Keratinocyte (primary cell): ENCODE results near the gene NT5E. TPM values are rescaled to one million over a fixed set of nuclear protein-coding genes. Genes with fewer than 3 reads are reported as not detected.

Source experiments
- DNase-seq: peaks from one replicate; pipeline ENCODE4 v3.0.0-alpha.2; 2011; ENCODE audit warnings: low read depth, missing footprints, low spot score
- FAIRE-seq: peaks from 2 replicates; lab custom pipeline; 2011; peaks lifted over from hg19 to GRCh38; lab: Jason Lieb, UNC
- H2AFZ ChIP-seq: 2 replicates; pipeline ENCODE4 v1.6.0; 2012; ENCODE audit warnings: low read length, control low read depth, inconsistent platforms; ENCODE audit not compliant: control insufficient read depth
- H3K27ac ChIP-seq: 2 replicates; pipeline ENCODE4 v1.5.1; 2011; ENCODE audit warnings: low read length; ENCODE audit not compliant: control insufficient read depth, insufficient read depth
- H3K27me3 ChIP-seq: 3 replicates; pipeline ENCODE4 v1.6.0; 2011; ENCODE audit warnings: low read length; ENCODE audit not compliant: control insufficient read depth, insufficient read depth; ENCODE audit errors: extremely low read depth
- H3K36me3 ChIP-seq, 2 experiments: 2 replicates in 1 of 2; 3 replicates in 1 of 2; pipeline ENCODE4 v1.5.1; 2011; ENCODE audit warnings: low read length in 2 of 2, mild to moderate bottlenecking in 1 of 2; ENCODE audit not compliant: control insufficient read depth in 2 of 2, insufficient read depth in 2 of 2; ENCODE audit errors: extremely low read depth in 1 of 2
- H3K4me1 ChIP-seq: 3 replicates; pipeline ENCODE4 v1.5.1; 2011; ENCODE audit warnings: low read length; ENCODE audit not compliant: control insufficient read depth, insufficient read depth; ENCODE audit errors: extremely low read depth
- H3K4me2 ChIP-seq: 3 replicates; pipeline ENCODE4 v1.6.0; 2011; ENCODE audit warnings: low read depth, low read length; ENCODE audit not compliant: control insufficient read depth, insufficient read depth; ENCODE audit errors: extremely low read depth
- H3K4me3 ChIP-seq, 3 experiments: fragments of 200-600 bp in 1 of 3; sonication (generic) in 1 of 3; 2 replicates in 2 of 3; 3 replicates in 1 of 3; pipeline ENCODE4 v1.5.1; 2011 to 2016; ENCODE audit warnings: low read length in 3 of 3, mild to moderate bottlenecking in 3 of 3, control low read depth in 2 of 3, inconsistent platforms in 1 of 3, low read depth in 1 of 3, mixed read lengths in 1 of 3, mixed run types in 1 of 3, moderate library complexity in 1 of 3; ENCODE audit not compliant: control insufficient read depth in 2 of 3, insufficient read depth in 2 of 3; ENCODE audit errors: extremely low read depth in 1 of 3
- H3K79me2 ChIP-seq: 2 replicates; pipeline ENCODE4 v1.6.0; 2012; ENCODE audit warnings: low read length; ENCODE audit not compliant: control insufficient read depth, insufficient read depth
- H3K9ac ChIP-seq: 3 replicates; pipeline ENCODE4 v1.6.0; 2011; ENCODE audit warnings: low read length; ENCODE audit not compliant: control insufficient read depth, insufficient read depth; ENCODE audit errors: extremely low read depth
- H3K9me1 ChIP-seq: 3 replicates; pipeline ENCODE4 v1.6.0; 2011; ENCODE audit warnings: low read length; ENCODE audit not compliant: control insufficient read depth, insufficient read depth; ENCODE audit errors: extremely low read depth
- H3K9me3 ChIP-seq: 2 replicates; pipeline ENCODE4 v1.5.1; 2012; ENCODE audit warnings: low read depth, low read length; ENCODE audit not compliant: control insufficient read depth
- H4K20me1 ChIP-seq: 3 replicates; pipeline ENCODE4 v1.6.0; 2011; ENCODE audit warnings: low read length; ENCODE audit not compliant: control insufficient read depth, insufficient read depth; ENCODE audit errors: extremely low read depth
- EZH2 ChIP-seq: IDR thresholded peaks from one replicate; pipeline ENCODE4 v1.6.1; 2012; ENCODE audit warnings: inconsistent platforms, mild to moderate bottlenecking, low read length, moderate library complexity
- dilution Hi-C: fragments of 300-500 bp; cut with MboI; formaldehyde crosslinking; loops from one replicate; pipeline ENCODE4 v1.7.0; 2020; ENCODE audit warnings: low sequenced_read_pairs; ENCODE audit not compliant: extremely low pct_ligation_motif_present
- polyA plus RNA-seq, 5 experiments: library from polyadenylated mRNA; depleted of rRNA in 3 of 5; stranded (reverse) in 3 of 5; stranded (forward) in 1 of 5; unstranded in 1 of 5; fragments of >200 nt; gene quantifications; 1 replicate in 1 of 5; 2 replicates in 3 of 5; 3 replicates in 1 of 5; pipeline versions ENCODE4 v1.2.1 to v1.2.3, GENCODE V29; 2011 to 2012; ENCODE audit warnings: missing spikeins in 2 of 5, low read depth in 1 of 5, low replicate concordance in 1 of 5
- TF ChIP-seq, protein P1 (sequence below), 3 experiments: IDR thresholded peaks in 1 of 3; conservative IDR thresholded peaks in 1 of 3; optimal IDR thresholded peaks in 1 of 3; 2 replicates in 2 of 3; 3 replicates in 1 of 3; pipeline versions ENCODE3 to v1.5.1; 2011; ENCODE audit warnings: low read length in 3 of 3, mild to moderate bottlenecking in 3 of 3, moderate library complexity in 2 of 3, control low read depth in 1 of 3, inconsistent platforms in 1 of 3; ENCODE audit not compliant: insufficient read depth in 2 of 3; ENCODE audit errors: extremely low read depth in 1 of 3

Gene NT5E
- polyA plus RNA-seq, 1 donor (not counting 4 experiments of a cell fraction or from before 2014, with no cell fraction given): 268 TPM

DNA sequence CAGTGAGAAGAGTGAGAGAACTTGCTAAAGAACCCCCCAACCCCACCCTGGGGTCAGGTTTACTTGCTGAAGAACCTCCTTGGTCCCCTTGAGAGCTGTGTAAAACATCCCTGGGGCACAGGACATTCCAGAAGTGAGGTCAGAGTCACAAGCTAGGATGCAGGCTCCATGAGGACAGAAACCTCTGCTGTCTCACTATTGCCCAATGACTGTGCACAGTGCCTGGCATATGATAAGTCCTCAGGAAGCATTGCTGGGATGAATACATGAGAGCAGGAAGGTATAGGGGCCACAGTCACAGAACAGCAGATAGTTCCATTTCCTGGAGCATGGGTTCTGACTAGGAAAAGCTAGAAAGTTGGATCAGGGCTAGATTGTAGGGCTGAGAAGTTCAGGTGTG lies 18.4 kb downstream of the NT5E start:
- Histone ChIP-seq H3K4me2 (no peak overlapping the region), H3K9ac (no peak overlapping the region), H3K9me3 (no peaks in the 10 kb centered on the region), H3K79me2 (peaks cover 10% of the 10 kb centered on the region), H3K4me3 (no peak overlapping the region), H3K4me1 (peaks cover 43% of the 10 kb centered on the region), H4K20me1 (no peaks in the 10 kb centered on the region), H2AFZ (no peak overlapping the region), H3K27ac (peak overlapping the region; percentile 39), H3K9me1 (no peaks in the 10 kb centered on the region), H3K36me3 (peaks cover 16 to 19% of the 10 kb centered on the region in 2 experiments), H3K27me3 (no peaks in the 10 kb centered on the region)
- TF ChIP-seq, protein P1, sequence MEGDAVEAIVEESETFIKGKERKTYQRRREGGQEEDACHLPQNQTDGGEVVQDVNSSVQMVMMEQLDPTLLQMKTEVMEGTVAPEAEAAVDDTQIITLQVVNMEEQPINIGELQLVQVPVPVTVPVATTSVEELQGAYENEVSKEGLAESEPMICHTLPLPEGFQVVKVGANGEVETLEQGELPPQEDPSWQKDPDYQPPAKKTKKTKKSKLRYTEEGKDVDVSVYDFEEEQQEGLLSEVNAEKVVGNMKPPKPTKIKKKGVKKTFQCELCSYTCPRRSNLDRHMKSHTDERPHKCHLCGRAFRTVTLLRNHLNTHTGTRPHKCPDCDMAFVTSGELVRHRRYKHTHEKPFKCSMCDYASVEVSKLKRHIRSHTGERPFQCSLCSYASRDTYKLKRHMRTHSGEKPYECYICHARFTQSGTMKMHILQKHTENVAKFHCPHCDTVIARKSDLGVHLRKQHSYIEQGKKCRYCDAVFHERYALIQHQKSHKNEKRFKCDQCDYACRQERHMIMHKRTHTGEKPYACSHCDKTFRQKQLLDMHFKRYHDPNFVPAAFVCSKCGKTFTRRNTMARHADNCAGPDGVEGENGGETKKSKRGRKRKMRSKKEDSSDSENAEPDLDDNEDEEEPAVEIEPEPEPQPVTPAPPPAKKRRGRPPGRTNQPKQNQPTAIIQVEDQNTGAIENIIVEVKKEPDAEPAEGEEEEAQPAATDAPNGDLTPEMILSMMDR (optimal IDR thresholded peaks at IDR 0.05 in 1 of 3, IDR thresholded peaks at IDR 0.05 in 1 of 3, conservative IDR thresholded peaks at IDR 0.05 in 1 of 3; ENCODE audit: extremely low read depth in 1 of 3, insufficient read depth in 2 of 3, low read length in 3 of 3): no peak
- TF ChIP-seq EZH2: no peak
- FAIRE-seq: peak; percentile 49
- dilution Hi-C loops: no loop called here
- no peak for DNase-seq

DNA sequence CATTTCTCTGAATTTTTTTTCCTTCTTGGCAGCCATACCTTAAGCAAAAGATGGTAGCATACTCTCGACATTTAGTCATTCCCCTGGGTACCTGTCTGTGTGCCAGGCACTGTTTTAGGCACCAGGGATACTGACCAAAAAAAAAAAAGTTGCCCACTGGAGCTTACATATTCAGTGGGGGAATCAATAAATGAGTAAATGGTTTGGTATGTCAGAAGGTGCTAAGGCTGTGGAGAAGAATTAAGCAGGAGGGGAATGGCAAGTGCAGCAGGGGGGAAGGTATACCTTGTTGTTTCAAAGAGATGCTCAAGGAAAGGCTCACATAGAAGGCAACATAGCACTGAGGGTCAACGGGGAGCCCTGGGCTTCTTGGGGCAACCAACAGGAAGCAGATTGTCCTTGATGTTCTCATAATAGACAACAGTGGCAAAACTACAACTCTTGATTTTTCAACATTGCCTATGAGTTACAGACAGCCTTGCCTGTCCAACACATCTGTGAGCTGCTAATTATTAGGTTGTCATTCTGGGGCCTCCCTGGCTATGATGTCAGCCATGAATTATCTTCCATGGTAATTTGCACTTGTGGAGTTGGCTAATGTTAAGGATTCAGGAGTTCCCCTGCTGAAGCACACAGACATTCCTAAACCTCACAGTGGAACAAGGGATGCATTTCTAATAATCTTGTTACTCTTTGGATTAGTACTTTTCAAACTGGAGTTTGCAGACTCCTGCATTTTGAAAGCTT lies 19.6 kb downstream of the NT5E start:
- Histone ChIP-seq H3K4me2 (no peak overlapping the region), H3K9me1 (no peaks in the 10 kb centered on the region), H3K36me3 (peaks cover 16 to 22% of the 10 kb centered on the region in 2 experiments), H3K27me3 (no peaks in the 10 kb centered on the region), H3K27ac (no peak overlapping the region), H3K4me1 (peaks cover 37% of the 10 kb centered on the region), H3K4me3 (no peak overlapping the region), H2AFZ (no peak overlapping the region), H3K9ac (no peak overlapping the region), H4K20me1 (no peaks in the 10 kb centered on the region), H3K79me2 (peaks cover 10% of the 10 kb centered on the region), H3K9me3 (no peaks in the 10 kb centered on the region)
- FAIRE-seq (peak; percentile 74), DNase-seq (no peak)
- no peak for TF ChIP-seq EZH2
- TF ChIP-seq, protein P1 (optimal IDR thresholded peaks at IDR 0.05 in 1 of 3, IDR thresholded peaks at IDR 0.05 in 1 of 3, conservative IDR thresholded peaks at IDR 0.05 in 1 of 3; ENCODE audit: extremely low read depth in 1 of 3, insufficient read depth in 2 of 3, low read length in 3 of 3): no peak
- dilution Hi-C loops: no loop called here
